ENCODE results near the gene LETMD1. TPM values are rescaled to one million over a fixed set of nuclear protein-coding genes. Genes with fewer than 3 reads are reported as not detected.

LETMD1 gene
- total and polyA plus RNA-seq, 2 of the 13 experiments (the other 11 are each of a cell fraction or from before 2014, with no cell fraction given): 43.3 to 87.7 TPM

- TF ChIP-seq HOXA5 (CRISPR knock-in tag; IDR thresholded peaks at IDR 0.05): no peak
- TF ChIP-seq ZNF788 (CRISPR knock-in tag; IDR thresholded peaks at IDR 0.05; ENCODE audit: borderline replicate concordance): 0 out of 2 replicates have a peak, but pooled peaks have one; percentile 23
- peak; percentile 22; the same call in 1 of the 2 replicates for TF ChIP-seq BCL6 (CRISPR knock-in tag; IDR thresholded peaks at IDR 0.05)
- TF ChIP-seq HMGXB3 (CRISPR knock-in tag; IDR thresholded peaks at IDR 0.05; ENCODE audit: borderline replicate concordance): 0 out of 2 replicates have a peak, but pooled peaks have one; percentile 69
- 0 out of 2 replicates have a peak, but pooled peaks have one; percentile 25 for TF ChIP-seq KAT8 (CRISPR knock-in tag; IDR thresholded peaks at IDR 0.05)
Observed at GRCh38 chr12:51028126-51028812, 19.9 kb upstream of the LETMD1 start (continued).

DNA sequence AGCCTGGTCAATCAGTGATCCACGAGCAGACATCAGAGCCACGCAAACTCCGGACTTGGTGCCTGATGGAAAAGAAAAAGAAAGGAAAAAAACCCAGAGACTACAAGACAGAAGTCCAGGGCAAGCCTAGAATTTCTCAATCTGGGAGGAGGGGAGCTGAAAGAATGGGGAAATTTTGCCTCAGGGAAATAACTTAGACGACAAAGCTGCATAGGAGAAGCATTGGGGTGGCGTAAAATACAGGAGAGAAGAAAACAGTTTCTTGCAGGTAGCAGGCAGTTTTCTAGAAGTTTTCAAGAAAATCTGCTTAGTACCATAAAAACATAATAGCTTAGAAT lies 19.3 kb upstream of the LETMD1 start:
- no peak for DNase-seq (ENCODE audit: low spot score)
- Histone ChIP-seq H2AFZ (ENCODE audit: low read length) (peak overlapping the region; percentile 54), H3K9ac (ENCODE audit: insufficient read depth, low read depth, low read length) (peak overlapping the region; percentile 13; the same call in 1 of the 2 replicates), H3K79me2 (ENCODE audit: insufficient read depth, low read length) (peaks cover 15% of the 10 kb centered on the region), H3K9me3 (ENCODE audit: low read length) (no peaks in the 10 kb centered on the region), H3K4me3 (replicated peaks in 1 of 3; ENCODE audit: insufficient read depth in 1 of 3, low read depth in 2 of 3, low read length in 3 of 3) (peak overlapping the region; percentile 38 to 60 (median 44)), H3K4me2 (ENCODE audit: low read depth, low read length) (peak overlapping the region; percentile 75), H4K20me1 (ENCODE audit: insufficient read depth, low read length) (no peaks in the 10 kb centered on the region), H3K4me1 (ENCODE audit: insufficient read depth, low read length) (peaks cover 56% of the 10 kb centered on the region), H3K27ac (ENCODE audit: extremely low read length, insufficient read depth, low read length) (no peak overlapping the region), H3K36me3 (replicated peaks in 1 of 2; ENCODE audit: control insufficient read depth in 1 of 2, insufficient read depth in 2 of 2, low read length in 2 of 2) (no peaks in the 10 kb centered on the region), H3K27me3 (ENCODE audit: control insufficient read depth in 1 of 2, insufficient read depth in 2 of 2, low read length in 2 of 2) (no peaks in the 10 kb centered on the region; a peak in 1 of 5 replicates)
- TF ChIP-seq ZNF501 (CRISPR knock-in tag; IDR thresholded peaks at IDR 0.05) (no peak), FOXP1 (IDR thresholded peaks at IDR 0.05) (no peak), FOXP1 (CRISPR knock-in tag; IDR thresholded peaks at IDR 0.05) (no peak), HOXA3 (CRISPR knock-in tag; IDR thresholded peaks at IDR 0.05) (no peak), NAIF1 (CRISPR knock-in tag; IDR thresholded peaks at IDR 0.05; ENCODE audit: borderline replicate concordance) (no peak), ZNF274 (CRISPR knock-in tag; IDR thresholded peaks at IDR 0.05) (no peak)
- TF ChIP-seq, protein P1, sequence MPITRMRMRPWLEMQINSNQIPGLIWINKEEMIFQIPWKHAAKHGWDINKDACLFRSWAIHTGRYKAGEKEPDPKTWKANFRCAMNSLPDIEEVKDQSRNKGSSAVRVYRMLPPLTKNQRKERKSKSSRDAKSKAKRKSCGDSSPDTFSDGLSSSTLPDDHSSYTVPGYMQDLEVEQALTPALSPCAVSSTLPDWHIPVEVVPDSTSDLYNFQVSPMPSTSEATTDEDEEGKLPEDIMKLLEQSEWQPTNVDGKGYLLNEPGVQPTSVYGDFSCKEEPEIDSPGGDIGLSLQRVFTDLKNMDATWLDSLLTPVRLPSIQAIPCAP (CRISPR knock-in tag; IDR thresholded peaks at IDR 0.05; ENCODE audit: low read depth): no peak
- TF ChIP-seq, protein P2, sequence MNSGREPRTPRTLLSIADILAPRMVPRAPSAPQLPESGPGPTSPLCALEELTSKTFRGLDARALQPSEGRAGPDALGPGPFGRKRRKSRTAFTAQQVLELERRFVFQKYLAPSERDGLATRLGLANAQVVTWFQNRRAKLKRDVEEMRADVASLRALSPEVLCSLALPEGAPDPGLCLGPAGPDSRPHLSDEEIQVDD (CRISPR knock-in tag; IDR thresholded peaks at IDR 0.05; ENCODE audit: borderline replicate concordance): no peak
- no TSS peak for BruUV-seq (replicated peaks)
- WGBS (ENCODE audit: low lambda C conversion rate): 9% methylated on average over 5 of the region's 5 CpGs
- POLR2A ChIA-PET: interaction anchor here (0.6 to 2.1 kb wide), 5 partner anchors 16 to 264 kb away, joined by 3 to 15 read pairs (median 3); partner anchors contain the start of gene ATF1
- no peak for FAIRE-seq
- intact Hi-C loops (cut with micrococcal nuclease; ENCODE audit: unreplicated experiment): loop anchor here (2.0 to 10.0 kb wide), 3 partner anchors 204 to 1904 kb away; partner anchors contain the start of gene ATF1
- CTCF ChIA-PET (ENCODE audit: low intra/inter-chr PET ratio, low total read pairs): interaction anchor here (1.4 kb wide), 1 partner anchor 203 kb away, joined by 4 read pairs; no protein-coding TSS in a partner anchor
- ATAC-seq: no peak
- in situ Hi-C loops (cut with HindIII; ENCODE audit: extremely low pct_ligation_motif_present, low pct_unique_long_range_greater_than_20kb): loop anchor here (10.0 kb wide), 1 partner anchor 204 kb away; no protein-coding TSS in a partner anchor
